HG03439 (cell line): ENCODE measurements around the gene PPARD.
"Not testable (repeated sequence)": the region's sequence is repeated elsewhere in the genome, so short reads cannot be mapped to it uniquely, and the experiment has no call there.

Source experiments
- ATAC-seq: cut with Tn5 transposase; IDR thresholded peaks from one replicate; pipeline ENCODE4 v1.9.1; 2021; ENCODE audit warnings: mild to moderate bottlenecking, moderate library complexity; ENCODE audit not compliant: unreplicated experiment

PPARD gene

DNA sequence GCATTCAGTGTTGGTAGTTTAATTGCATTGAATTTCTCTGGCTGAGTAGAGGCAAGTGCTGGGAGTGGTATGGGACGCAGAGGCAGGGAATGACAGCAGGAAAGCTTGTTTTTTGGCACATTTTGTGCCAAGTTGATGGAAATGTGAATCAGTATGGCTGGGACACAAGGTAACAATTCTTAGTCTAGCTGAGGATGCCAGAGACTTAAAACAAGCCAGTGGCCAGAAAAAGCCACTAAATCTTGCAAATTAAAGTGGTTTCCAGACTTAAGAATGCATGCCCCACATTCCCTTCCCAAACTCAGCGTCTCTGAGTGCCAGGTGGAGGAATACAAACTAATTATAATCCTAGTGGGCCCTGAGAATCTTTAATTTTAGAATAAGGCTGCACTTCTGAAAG is 35.9 kb downstream of the PPARD start:
- no peak for ATAC-seq

DNA sequence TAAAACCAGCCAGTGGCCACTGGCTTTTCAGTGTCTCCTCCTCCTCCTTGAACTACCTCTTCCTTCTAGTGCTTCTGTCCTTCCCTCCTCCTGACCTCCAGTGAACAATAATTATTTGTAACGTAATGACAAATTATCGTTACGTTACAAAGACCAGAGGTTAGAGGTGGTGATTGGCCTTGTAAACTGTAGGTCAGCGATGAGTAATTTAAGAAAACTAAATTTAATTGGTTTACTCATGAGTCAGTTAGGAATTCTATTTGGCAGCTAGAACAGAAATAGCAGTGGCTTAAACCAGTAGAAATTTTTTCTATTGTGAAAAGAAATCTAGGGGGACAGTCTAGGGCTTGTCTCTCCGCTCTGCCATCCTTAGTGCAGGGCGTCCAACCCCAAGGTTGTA is 38.8 kb downstream of the PPARD start:
- ATAC-seq: no peak

DNA sequence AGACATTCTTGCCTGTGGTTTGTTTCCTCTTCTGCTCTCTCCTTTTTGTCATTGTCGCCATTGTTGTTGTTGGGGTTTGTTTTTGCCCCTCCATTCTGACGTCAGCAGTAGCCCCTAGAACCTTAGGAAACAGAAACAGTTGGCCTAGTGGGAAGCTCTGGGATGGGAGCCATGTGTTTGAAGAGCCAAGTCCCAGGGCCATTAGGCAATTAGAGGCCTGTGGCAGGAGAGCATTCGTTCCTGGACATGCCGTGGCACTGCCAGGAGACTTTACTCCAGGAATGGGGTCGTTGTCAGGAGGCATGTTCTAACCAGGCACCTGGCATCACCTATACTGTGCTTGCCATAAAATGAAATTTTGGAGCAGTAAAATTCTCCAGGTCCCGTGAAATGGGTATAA is 39.7 kb downstream of the PPARD start:
- ATAC-seq: no peak

DNA sequence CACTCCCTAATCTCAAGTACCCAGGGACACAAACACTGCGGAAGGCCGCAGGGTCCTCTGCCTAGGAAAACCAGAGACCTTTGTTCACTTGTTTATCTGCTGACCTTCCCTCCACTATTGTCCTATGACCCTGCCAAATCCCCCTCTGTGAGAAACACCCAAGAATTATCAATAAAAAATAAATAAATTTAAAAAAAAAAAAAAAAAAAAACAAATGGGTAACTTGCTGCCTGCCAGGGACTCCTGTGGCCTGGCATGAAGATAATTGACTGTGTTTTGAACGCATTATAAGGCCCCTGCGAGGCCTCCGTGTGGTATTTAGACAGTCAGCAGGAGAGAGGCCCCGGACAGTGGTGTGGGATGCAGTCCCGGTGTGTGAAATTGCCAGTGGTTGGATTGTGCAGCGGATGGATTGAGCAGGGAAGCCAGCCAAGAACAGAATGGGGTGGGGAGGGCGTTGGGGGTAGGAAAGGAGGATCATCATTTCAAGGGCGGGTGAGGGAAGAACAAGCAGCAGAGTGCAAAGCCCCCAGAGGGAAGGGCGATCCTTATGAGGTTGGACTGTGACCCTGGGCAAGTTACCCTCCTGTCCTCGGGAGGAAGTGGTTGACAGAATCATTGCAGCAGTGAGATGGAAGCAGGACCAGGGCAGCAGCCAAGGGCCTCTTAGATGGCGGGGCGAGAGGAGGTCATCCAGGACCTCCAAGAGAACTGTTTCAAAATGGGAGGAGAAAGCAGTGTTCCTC is 43.3 kb downstream of the PPARD start:
- ATAC-seq: no peak

DNA sequence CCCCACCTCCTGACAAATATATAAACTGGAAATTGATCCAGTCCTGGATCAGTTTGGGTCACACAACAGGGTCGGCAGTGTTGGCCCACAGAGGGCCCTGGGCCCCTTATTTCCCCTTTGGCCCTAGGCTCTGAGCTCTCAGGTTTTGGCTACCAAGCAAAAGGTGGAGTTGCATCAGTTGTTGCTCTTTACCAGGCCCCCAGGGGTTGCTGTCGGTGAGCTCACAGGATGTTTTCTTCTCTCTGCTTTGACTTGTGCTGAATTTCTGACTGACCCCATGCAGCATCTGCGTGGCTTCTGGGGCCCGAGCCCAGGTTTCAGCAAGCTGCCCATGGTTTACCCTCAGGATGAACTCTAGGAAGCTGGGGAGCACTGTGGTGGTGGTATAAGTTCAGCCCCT is 44.6 kb downstream of the PPARD start:
- ATAC-seq: no peak

DNA sequence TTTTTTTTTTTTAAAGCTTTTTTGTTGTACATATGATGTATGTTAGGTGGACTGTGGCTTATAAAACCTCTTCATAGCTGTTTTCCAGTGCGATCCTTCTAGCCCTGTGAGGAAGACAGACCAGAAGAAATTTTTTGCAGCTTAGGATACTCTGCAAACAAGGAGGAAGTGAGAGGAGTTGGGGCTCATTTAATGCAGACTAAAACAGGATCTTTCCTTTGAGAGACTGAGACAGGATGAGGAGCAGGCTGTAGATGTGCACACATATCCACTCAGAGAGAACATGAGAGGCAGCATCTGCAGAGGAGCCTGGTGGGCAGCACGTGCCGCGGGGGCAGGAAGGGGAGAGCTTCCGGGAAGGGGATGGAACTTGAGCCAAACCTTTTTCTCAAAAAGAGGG is 45.7 kb downstream of the PPARD start:
- ATAC-seq: no peak

DNA sequence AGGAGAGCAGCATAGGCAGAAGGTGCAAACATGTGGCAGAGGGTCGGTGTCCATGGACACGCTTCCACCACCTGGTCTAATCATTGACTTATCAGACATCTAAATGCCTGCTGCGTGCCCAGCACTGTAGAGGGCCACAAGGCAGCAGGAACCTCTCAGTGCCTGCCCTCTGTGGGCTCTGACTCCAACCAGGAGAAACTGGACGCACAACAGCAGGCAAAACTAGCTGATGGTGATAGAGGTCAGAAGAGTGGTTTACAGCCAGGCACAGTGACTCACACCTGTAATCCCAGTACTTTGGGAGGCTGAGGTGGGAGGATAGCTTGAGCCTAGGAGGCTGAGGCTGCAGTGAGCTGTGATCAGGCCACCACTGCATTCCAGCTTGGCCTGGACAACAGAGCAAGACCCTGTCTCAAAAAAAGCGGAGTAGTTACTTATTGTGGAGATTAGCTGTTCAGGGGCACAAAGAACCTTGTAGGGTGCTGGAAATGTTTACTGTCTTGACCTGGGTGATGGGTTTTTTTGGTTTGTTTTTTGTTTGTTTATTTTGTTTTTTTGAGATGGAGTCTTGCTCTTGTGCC is 46.5 kb downstream of the PPARD start:
- ATAC-seq: no peak

DNA sequence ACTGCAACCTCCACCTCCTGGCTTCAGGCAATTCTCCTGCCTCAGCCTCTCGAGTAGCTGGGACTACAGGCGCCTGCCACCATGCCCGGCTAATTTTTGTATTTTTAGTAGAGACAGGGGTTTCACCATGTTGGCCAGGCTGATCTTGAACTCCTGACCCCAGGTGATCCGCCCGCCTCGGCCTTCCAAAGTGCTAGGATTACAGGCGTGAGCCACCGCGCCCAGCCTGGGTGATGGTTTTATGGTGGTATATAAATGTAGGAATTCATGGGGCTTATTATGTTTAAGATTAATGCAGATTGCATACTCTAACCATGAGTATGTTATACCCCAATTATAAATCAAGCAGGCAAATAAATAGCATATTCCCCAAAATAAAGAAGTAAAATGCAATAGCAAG is 47.0 kb downstream of the PPARD start:
- not testable (repeated sequence) for ATAC-seq

DNA sequence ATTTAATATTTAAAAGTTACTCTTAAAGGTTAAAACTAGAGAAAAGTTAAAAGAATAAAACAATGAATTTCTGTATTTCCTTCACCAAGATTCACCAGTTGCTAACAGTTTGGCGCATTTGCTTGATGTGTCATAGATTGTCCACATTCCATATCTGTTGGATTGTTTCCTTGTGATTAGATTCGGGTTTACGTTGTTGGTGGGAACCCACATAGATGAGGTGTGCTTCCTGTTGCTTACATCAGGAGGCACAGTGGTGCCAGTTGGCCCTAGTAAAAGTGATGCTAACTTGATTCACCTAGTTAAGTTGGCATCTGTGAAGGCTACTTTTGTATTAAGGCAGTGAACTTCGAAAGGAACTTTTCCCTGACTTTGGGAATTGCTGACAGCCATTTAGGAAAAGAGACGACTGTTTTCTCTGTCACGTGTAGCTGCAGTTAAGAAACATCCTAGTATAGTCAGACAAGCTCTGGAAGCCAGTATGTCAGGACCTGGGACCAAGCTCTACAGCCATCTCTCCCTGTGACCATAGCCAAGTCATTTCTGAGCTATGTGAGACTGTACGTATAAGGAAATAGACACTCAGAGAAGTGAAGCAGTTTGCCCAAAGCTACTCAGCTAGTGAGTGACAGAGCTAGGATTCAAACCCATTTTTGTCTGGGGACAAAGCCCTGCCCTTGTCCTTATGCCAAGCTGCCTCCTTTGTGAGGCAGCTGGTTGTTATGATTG is 49.0 kb downstream of the PPARD start:
- no peak for ATAC-seq

DNA sequence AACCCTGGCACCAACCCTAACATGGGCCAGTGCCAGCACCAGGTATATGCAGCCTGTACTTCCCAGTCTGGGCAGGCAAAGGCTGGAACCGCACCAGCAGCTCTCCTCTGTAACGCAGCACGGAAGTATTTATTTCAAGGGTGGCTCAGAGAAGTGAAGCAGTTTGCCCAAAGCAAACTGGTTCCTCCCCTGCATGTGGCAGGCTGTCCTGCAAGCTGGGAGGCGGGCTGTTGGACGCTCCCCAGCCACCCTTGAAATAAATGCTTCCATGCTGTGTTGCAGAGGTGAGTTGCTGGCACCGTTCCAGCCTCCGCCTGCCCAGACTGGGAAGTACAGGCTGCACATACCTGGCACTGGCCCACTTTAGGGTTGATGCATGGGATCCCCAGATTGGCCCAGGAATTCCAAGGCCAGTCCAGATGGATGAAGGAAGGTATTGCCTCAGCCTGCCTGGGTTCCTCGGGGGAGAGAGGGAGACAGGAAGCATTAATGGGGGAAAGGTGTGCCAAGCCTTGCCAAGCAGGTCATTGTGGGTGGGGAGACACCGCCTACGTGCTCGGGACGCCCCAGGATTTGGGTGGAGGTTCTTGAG is 49.8 kb downstream of the PPARD start:
- no peak for ATAC-seq

DNA sequence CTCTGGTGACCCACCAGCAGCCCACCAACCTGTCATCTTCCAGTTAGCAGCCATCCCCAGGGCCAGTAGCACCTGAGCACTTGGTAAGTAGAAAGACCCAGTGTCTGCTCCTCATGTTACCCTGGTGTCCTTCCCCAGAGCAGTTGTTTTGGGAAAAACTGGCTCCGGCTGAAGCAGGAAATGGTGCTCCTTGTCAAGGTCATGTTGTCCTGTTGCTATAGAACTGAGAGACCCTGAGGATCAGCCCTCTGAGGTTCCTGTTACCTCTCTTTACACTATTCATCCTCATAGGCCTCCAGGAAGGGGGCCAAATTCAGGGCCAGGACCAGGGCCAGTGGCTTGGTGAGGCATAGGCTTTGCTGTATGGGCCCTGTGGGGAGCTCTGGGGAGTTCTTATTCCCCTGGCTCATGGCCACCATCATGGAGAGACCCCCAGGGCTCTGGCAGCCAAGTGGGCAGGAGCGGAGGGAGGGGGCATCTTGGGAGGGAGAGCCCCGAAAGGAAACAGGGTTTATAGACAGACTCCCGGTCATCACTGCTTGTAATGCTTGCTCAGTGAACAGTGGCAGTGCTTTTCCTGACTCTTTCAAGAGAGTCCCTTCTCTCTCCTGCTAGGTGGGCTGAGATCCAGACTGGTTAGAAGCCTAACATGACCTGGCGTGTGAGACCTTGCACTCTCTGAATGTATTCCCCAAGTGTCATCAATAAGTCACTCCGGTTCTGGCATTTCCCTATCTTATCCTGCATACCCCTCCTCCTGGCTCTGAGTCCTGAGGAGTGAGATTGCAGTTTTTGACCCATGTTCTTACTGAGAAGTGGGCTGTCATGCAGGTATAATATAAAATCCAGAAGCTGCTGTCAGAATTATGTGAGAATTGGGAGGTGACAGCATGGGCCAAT is 50.7 kb downstream of the PPARD start:
- no peak for ATAC-seq

DNA sequence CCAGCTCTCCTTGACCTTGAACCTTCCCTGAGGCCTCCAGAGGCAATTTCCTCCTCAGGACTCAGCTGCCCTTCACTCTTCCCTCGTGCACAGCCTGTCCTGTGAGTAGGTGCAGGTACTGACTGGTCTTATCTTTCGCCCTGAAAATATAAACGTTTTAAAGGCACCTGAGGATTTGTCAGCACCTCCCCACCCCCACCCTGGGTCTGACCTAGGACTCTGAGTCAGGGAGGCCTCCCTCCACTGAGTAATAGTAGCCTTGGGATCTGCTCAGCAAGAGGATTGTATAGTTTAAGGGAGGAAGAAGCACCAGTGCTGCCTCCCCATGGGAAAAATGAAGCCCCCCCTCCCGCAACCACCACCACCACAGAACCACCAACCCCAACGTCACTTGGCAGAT is 54.6 kb downstream of the PPARD start:
- no peak for ATAC-seq

DNA sequence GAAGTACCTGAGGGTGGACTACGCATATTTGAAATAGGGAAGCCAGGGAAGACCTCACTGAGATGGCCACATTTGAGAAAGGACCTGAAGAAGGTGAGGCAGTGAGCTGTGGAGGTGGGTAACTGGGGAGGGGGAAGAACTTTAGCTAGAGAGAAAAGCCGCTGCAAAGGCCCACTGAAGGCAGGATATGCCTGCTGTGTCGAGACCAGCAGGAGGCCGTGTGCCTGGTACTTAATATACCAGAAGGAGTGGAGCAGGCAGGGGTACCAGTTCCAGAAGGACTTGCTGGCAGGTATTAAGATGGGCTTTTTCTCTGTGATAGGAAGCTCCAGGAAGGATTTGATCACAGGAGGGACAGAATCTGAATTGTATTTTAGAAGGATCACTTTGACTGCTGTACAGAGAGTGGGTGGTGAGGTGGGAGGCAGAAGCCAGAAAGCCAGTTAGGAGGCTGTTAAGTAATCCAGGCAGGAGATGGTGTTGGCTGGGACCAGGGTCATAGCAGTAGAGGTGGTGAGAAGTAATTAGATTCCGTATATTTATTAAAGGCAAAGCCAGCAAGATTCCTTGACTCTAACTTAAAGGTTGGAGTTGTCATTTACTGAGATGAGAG is 55.6 kb downstream of the PPARD start:
- ATAC-seq: no peak

DNA sequence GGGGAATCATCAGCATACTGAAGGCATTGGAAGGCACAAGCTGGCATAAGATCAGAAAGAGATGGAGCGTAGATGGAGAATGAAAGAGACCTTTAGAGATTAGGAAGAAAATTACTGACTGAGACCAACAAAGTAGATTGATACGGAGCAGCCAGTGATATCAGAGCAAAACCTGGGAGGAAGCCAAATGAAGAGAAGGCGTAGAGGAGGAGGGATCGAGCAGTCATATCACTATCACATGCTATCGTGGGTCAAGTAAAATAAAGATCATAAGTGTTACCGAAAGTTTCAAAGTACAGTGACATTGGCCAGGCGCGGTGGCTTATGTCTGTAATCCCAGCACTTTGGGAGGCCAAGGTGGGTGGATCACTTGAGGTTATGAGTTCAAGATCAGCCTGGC is 56.2 kb downstream of the PPARD start:
- no peak for ATAC-seq

DNA sequence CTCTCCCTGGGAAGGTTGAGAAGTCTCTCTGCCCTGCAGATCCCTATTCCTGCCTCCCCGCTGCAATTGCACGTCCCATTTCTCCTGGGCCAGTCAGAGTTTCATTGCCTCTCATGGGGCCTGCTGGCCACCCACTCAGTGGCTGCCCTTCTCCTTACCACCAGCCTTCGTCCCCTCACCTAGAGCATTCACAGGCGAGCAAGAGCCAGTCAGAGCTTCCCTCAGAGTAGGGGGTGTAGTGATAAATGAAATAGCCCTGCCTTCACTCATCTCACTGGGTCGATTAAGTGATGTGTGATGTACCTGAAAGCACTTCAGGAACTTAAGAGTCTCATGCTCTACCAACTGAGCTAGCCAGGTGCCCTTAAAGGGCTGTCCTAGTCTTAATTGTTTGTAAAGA is 57.8 kb downstream of the PPARD start:
- no peak for ATAC-seq

DNA sequence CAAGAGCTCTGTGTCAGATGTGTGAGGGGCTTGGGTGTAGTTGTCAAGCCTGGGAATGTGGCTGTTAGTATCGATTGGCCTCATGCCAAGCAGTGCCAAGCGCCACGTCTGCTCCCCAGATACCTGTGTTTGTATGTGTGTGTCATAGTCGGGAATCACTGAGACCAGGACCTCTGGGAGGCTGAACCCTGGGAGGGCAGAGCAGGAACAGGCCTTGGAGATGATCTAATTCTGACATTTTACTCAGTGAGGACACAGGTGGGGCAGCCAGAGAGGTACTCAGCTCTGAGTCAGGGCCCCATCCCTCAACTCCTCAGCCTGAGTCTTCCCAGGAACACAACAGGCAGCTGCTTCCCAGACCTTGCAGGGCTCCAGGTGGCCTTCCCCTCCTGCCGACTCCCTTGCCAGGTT is 58.5 kb downstream of the PPARD start:
- ATAC-seq: no peak

DNA sequence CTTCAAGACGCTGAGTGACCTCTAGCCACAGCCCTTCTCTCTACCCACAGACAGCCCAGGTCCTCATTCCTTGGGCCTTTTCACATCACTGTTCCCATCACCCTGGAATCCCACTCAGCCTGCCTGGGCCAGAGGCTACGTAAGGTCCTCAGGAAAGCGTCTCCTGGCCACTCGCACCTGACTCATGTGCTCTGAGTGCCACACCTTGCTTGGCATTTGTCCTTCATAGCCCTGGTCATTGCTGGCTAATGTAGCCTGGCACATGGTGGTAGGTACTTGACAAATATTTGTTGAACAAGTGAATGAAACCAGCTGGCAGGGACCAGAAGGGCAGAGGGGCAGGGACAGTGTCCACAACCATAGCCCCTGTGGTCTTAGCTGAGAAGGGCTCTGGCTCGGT is 59.2 kb downstream of the PPARD start:
- no peak for ATAC-seq

DNA sequence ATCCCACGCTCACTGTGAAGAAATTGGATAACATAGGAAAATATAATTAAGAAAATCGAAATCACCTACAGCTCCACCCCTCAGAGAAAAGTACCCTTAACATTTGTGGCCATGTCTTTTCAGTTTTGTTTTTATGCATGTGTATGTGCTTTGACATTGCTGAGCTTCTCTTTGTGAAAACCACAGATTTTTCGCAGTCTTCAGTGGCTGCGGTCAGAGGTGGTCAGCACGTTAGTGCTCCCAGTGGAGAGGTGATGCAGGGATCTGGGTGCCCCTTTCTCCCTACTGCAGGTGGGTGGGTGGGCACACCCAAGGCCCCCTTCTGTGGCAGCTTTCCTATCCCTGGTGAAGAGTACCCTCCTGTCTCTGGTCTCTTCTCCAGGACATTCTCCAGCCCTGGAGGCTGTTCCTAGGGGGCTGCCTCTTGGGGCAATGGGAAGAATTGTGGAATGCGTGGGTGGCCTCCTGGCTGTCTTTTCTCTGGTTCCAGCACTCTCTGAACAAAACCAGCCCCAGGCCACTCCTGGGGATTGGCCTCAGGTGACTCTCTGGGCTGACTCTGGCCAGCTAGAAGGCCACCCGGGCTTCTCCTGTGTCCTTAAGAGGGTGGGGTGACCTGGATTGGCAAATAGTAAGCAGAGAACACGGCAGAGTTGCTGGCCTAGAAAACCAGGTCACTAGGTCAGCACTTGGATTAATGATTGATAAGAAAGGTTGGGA is 59.9 kb downstream of the PPARD start:
- no peak for ATAC-seq

DNA sequence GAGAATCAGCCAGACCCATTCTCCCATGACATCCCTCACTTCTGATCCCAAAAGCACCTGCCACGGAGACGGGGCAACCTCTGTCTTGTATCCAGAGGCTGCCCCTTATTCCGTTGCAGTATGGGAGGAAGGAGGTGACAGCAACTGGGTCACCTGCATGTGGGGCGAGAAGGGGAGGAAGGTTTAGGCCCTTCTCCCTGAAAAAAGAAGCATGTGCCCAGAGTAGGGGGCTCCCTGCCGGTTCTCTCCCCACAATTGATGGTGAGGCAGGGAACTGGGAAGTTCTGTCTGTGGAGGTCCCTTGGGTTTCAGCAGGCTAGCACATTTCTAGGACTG is 60.5 kb downstream of the PPARD start:
- no peak for ATAC-seq
